Hepatocyte (in vitro differentiated cells): ENCODE measurements around the gene AP5Z1. TPM values are rescaled to one million over a fixed set of nuclear protein-coding genes. Genes with fewer than 3 reads are reported as not detected.

Experiments
- DNase-seq: peaks from one replicate; pipeline ENCODE4 v3.0.0-alpha.2; 2016; ENCODE audit warnings: low spot score
- H2AFZ ChIP-seq: fragments of 200-600 bp; sonication (generic); 2 replicates; pipeline ENCODE4 v1.6.0; 2016; ENCODE audit warnings: antibody characterized with exemption, mild to moderate bottlenecking
- H3K27ac ChIP-seq: fragments of 200-600 bp; sonication (generic); 2 replicates; pipeline ENCODE4 v1.5.1; 2016; ENCODE audit warnings: mild to moderate bottlenecking
- H3K27me3 ChIP-seq: fragments of 200-600 bp; sonication (generic); 2 replicates; pipeline ENCODE4 v1.6.1; 2016
- H3K36me3 ChIP-seq: fragments of 200-600 bp; sonication (generic); replicated peaks from 2 replicates; pipeline ENCODE4 v1.5.1; 2016; ENCODE audit warnings: low read depth; ENCODE audit not compliant: insufficient read depth
- H3K4me1 ChIP-seq: fragments of 200-600 bp; sonication (generic); 2 replicates; pipeline ENCODE4 v1.5.1; 2016; ENCODE audit warnings: mild to moderate bottlenecking, moderate library complexity; ENCODE audit not compliant: insufficient read depth
- H3K4me2 ChIP-seq: fragments of 200-600 bp; sonication (generic); 2 replicates; pipeline ENCODE4 v1.6.0; 2016
- H3K4me3 ChIP-seq: fragments of 200-600 bp; sonication (generic); 2 replicates; pipeline ENCODE4 v1.5.1; 2016; ENCODE audit warnings: mild to moderate bottlenecking
- H3K79me2 ChIP-seq: fragments of 200-600 bp; sonication (generic); 2 replicates; pipeline ENCODE4 v1.6.0; 2017; ENCODE audit warnings: mild to moderate bottlenecking
- H3K9me2 ChIP-seq: fragments of 200-600 bp; sonication (generic); replicated peaks from 2 replicates; pipeline ENCODE4 v1.6.0; 2017; ENCODE audit warnings: mild to moderate bottlenecking; ENCODE audit not compliant: insufficient read depth
- H3K9me3 ChIP-seq: fragments of 200-600 bp; sonication (generic); 2 replicates; pipeline ENCODE4 v1.5.1; 2016; ENCODE audit warnings: low read depth, mild to moderate bottlenecking
- H4K20me1 ChIP-seq: fragments of 200-600 bp; sonication (generic); 2 replicates; pipeline ENCODE4 v1.6.0; 2016; ENCODE audit warnings: mild to moderate bottlenecking; ENCODE audit not compliant: insufficient read depth, poor library complexity, severe bottlenecking
- EZH2 ChIP-seq: fragments of 200-600 bp; sonication (generic); IDR thresholded peaks from 2 replicates; pipeline ENCODE4 v1.6.1; 2016; ENCODE audit warnings: antibody characterized with exemption, mild to moderate bottlenecking, borderline replicate concordance
- EZH2phosphoT487 ChIP-seq: fragments of 200-600 bp; sonication (generic); IDR thresholded peaks from one replicate; pipeline ENCODE4 v1.6.1; 2018; ENCODE audit warnings: antibody characterized with exemption, mild to moderate bottlenecking, low read depth, moderate library complexity; ENCODE audit not compliant: unreplicated experiment, severe bottlenecking
- WGBS: methylation state at CpG from one replicate; pipeline ENCODE4 v1.1.6; 2016; ENCODE audit warnings: low lambda C conversion rate; ENCODE audit errors: missing lambda C conversion rate; 5-methylcytosine and 5-hydroxymethylcytosine counted together
- polyA plus RNA-seq: library from polyadenylated mRNA; unstranded; fragments of >200 nt; fragmentation: Nextera tagmentation; extraction: Ambion mirVana; gene quantifications from 2 replicates; pipeline ENCODE4 v1.2.1, GENCODE V29; 2016
- total RNA-seq: library from RNA; depleted of rRNA; stranded (reverse); fragments of >200 nt; gene quantifications from 2 replicates; pipeline ENCODE4 v1.2.3, GENCODE V29; 2014
- TF ChIP-seq, protein P1 (sequence below): fragments of 200-600 bp; sonication (generic); IDR thresholded peaks from 2 replicates; pipeline ENCODE4 v1.5.1; 2016; ENCODE audit warnings: antibody characterized with exemption, mild to moderate bottlenecking; ENCODE audit not compliant: poor library complexity

The AP5Z1 gene
- total and polyA plus RNA-seq, 2 experiments from 2014 or later, result 33.9 to 60.3 TPM

DNA sequence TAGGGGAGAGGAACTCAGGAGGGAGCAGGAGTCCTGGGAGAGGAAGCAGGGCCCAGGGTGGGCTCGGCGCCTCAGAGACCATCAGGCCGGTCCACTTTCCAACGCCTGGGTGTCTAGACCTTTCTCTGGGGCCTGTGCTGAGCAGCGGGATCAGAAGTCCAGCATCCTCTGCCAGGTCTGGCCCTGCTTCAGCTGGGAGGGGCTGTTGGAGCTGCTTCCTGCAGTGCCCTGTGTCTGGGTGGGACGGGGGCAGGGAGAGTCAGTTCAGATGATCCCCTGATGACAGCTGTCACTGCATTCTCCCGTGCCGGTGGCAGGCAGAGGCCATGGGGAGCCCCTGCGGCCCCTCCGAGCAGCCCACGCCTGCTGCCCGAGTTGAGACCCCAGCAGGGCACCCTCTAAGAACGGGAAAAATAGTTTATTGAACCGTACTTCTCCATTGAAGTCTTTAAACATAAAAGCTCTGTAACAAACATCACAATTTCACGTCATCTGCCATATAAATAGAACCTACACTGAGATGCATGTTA is 23.3 kb downstream of the AP5Z1 start:
- Histone ChIP-seq H3K4me3 (no peak overlapping the region), H3K36me3 (no peaks in the 10 kb centered on the region), H3K9me2 (no peaks in the 10 kb centered on the region), H3K4me1 (no peaks in the 10 kb centered on the region), H3K27me3 (no peaks in the 10 kb centered on the region), H2AFZ (no peak overlapping the region), H3K4me2 (no peak overlapping the region), H4K20me1 (no peaks in the 10 kb centered on the region), H3K79me2 (no peaks in the 10 kb centered on the region), H3K27ac (no peak overlapping the region), H3K9me3 (no peaks in the 10 kb centered on the region)
- TF ChIP-seq, protein P1, sequence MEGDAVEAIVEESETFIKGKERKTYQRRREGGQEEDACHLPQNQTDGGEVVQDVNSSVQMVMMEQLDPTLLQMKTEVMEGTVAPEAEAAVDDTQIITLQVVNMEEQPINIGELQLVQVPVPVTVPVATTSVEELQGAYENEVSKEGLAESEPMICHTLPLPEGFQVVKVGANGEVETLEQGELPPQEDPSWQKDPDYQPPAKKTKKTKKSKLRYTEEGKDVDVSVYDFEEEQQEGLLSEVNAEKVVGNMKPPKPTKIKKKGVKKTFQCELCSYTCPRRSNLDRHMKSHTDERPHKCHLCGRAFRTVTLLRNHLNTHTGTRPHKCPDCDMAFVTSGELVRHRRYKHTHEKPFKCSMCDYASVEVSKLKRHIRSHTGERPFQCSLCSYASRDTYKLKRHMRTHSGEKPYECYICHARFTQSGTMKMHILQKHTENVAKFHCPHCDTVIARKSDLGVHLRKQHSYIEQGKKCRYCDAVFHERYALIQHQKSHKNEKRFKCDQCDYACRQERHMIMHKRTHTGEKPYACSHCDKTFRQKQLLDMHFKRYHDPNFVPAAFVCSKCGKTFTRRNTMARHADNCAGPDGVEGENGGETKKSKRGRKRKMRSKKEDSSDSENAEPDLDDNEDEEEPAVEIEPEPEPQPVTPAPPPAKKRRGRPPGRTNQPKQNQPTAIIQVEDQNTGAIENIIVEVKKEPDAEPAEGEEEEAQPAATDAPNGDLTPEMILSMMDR, result no peak
- no peak for TF ChIP-seq EZH2
- TF ChIP-seq EZH2phosphoT487, result no peak
- DNase-seq, result no peak
- WGBS, result 89% methylated on average over 14 of the region's 15 CpGs

DNA sequence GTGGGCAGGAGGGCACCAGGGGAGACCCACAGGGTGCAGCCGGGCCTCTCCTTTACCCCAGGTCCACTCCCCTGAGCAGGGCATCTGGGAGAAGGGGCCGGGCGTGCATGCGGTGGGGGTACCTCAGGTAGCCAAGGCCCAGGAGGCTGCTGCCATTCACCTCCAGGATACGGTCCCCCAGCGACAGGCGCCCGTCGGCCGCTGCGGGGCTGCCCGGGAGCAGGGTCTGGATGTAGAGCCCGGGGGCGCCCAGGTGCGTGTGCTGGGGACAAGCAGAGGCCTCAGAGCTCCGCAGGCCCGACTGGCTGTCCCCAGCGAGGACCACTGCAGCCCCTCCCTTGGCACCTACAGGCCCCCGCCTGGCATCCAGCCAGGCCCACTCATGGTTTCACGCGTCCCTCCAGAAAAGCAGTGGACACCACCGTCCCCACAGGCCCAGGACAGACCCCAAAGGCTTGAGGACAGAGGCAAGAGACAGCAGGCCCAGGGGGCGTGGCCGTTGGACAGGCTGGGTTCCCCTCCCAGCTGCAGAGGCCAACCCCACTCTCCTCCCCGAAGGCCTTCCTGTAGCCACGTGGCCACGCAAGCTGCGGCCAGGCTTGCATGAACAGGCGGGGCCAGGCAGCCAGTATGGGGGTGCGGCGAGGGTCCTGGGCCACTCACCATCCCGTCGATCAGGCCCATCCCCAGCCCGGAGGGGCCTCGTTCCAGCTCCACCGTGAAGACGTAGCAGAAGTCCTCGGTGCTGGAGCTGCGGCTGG is 24.3 kb downstream of the AP5Z1 start:
- Histone ChIP-seq H3K4me2 (no peak overlapping the region), H3K27me3 (no peaks in the 10 kb centered on the region), H3K4me1 (no peaks in the 10 kb centered on the region), H3K79me2 (no peaks in the 10 kb centered on the region), H3K27ac (no peak overlapping the region), H3K4me3 (no peak overlapping the region), H3K9me3 (no peaks in the 10 kb centered on the region), H3K36me3 (no peaks in the 10 kb centered on the region), H3K9me2 (no peaks in the 10 kb centered on the region), H4K20me1 (no peaks in the 10 kb centered on the region), H2AFZ (no peak overlapping the region)
- no peak for DNase-seq
- TF ChIP-seq EZH2 (no peak), EZH2phosphoT487 (no peak)
- TF ChIP-seq, protein P1, result no peak
- WGBS, result 90% methylated on average over 38 of the region's 39 CpGs

- 82% methylated on average over 8 of the region's 10 CpGs for WGBS
- Histone ChIP-seq H3K4me1 (no peaks in the 10 kb centered on the region), H3K79me2 (no peaks in the 10 kb centered on the region), H3K9me3 (no peaks in the 10 kb centered on the region), H3K4me2 (no peak overlapping the region), H3K4me3 (no peak overlapping the region), H4K20me1 (no peaks in the 10 kb centered on the region), H3K27ac (no peak overlapping the region), H3K36me3 (no peaks in the 10 kb centered on the region), H2AFZ (no peak overlapping the region), H3K27me3 (no peaks in the 10 kb centered on the region), H3K9me2 (no peaks in the 10 kb centered on the region)
- DNase-seq, result no peak
- TF ChIP-seq, protein P1, result no peak
- TF ChIP-seq EZH2phosphoT487, result no peak
- TF ChIP-seq EZH2, result no peak
These were observed 25.1 kb downstream of the AP5Z1 start for GRCh38 chr7:4800487-4800886.
